Hematopoietic multipotent progenitor cell treated with erythropoietin and hydrocortisone succinate and interleukin-3 and kit ligand, for 17 days (in vitro differentiated cells): ENCODE data around the gene GLS.
"Not testable (repeated sequence)": the region's sequence is repeated elsewhere in the genome, so short reads cannot be mapped to it uniquely, and the experiment has no call there.

Experiments
- DNase-seq: peaks from one replicate; pipeline ENCODE4 v3.0.0-alpha.2; 2015; ENCODE audit warnings: low spot score

Gene GLS

DNA sequence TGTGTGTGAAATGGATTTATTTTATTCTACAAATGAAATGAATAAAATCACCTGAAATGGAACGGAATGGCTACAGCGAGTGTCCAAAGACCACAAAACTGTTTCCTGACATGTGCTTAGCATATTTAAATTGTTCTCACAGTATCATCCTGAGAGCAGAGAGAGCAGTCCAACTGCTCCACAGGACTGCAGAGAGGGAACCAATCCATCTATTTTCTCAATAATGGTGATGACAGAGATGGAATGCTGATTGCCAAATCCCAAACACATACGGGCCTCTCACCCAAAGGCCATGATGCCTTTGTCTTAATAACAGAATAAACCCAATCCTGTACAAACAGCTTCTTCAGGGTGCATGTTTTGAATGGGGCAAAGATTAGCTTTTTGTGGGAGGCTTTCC, 92.2 kb downstream of the GLS start:
- no peak for DNase-seq

DNA sequence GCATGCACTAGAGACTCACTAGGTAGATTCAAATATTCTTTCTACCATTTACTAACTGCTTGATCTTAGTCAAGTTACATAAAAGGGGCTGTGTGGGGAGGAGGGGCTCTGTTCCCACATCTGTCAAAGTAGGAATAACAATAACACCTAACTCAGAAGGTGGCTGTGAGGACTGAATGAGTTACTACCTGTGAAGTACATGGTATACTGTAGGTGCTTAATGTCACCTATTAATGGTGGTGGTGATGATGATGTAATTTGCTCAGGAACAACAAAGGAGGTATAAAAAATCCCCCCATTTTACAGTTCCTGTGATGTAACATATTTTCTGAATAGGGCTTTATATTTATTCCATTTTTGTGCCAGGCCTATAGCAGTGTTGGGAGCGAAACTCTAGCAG, 92.6 kb downstream of the GLS start:
- DNase-seq: no peak

DNA sequence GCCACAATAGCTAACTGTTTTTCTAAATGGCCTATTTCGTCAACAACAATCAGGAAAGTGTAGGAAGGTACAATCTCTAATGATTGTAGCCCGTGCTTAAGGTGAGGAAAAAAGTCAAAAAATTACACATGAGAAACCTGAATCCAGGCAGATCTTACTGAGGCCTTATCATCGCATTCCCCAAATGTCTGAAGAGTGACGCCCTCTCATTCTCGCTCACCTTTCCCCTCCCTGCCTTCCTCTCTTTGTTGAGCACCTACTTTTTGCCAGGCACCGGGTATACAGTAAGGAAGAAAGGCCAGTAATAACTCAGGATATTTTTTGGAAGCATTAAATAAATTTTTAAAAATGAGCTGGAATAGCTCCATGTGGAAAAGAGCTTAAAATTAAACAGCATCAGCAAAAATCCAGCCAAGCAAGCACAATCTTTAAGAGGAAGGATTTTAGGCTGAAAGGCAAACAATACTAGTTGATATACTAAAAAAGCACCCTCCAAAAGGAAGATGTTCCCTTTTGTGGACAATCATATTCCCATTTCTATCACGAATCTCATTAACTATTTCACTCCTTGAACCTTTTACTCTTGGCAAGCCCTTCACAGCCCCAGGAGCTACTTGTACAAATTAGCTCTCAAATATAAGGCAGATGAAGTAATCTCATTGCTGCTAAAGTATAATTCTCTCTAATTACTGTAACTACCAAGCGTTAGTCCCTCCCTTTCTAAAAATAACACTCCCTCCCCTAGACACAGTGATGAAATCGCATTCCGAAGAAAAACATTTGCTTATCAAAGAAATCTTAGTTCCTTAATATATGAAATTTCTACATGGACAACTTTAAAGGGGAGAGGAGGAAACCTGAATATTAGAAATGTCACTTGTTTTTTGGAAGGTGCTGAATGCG, 93.4 kb downstream of the GLS start:
- no peak for DNase-seq

DNA sequence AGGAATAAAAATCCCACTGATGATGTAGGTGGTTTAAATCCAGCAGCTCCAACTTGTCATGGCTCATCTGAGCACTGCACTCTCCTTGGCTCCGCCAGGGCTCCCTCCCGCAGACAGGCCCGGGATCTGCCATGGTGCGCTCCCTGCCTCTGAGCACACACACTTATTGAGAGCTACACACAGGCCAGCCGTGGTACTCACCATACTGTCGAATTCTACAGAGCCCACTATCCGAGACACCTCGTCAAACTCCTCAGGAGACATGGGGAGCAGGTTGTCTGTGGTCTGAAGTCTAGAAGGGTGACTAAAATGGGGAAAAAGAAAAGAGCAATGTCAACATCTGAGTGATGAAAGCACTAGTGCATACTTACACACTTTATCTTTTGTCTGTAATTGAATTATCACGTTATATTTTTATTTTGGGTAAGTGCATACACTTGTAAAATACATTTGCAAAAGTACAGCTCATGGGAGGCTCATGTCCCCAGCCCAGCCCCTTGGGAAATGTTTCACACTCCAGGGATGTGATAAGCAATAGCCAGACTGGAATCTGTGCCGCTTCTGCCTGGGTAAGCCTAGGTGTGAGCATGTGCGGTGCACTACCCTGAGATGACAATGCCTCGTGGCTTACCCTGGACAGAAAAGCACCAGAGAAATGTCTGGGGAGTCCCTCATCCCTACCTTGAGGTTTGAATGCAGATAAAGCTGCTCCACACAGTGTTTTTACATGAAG, 94.2 kb downstream of the GLS start:
- no peak for DNase-seq

DNA sequence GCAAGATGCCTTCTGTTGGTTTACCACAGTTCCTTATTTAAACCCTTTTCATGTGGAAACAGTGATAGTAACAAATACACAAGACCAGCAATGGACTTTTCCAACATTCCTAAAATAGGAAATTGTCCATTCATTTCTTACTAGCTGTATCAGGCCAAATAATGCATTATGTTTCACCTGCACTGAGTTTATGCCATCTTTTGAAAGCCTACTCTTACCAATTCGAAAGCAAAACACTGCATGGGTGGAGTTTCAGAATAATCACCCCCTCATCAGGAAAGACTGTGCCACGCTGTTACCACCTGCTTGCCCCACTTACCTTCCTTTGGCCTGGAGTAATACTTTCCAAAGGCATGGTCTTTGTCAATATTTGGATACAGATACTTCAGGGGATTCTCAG, 95.9 kb downstream of the GLS start:
- DNase-seq: no peak

DNA sequence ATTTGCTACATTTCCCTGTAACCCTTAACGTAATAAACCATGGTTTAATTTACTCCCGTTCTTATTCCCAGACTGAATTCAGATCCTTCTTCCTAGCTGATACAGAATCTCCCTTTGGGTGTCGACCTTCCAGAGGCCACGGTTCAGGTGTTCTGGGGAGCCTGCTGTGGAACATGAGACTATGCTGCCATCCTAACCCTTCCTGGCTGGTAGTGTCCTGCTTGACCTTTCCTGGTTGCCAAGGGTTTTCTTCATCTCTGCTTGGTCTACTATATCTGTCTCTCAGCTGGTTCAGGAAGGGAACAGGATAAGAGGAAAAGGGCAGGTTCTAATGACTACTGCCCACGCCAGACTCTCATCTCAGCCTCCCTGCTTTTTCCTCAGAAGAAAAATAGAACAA, 96.9 kb downstream of the GLS start:
- no peak for DNase-seq

DNA sequence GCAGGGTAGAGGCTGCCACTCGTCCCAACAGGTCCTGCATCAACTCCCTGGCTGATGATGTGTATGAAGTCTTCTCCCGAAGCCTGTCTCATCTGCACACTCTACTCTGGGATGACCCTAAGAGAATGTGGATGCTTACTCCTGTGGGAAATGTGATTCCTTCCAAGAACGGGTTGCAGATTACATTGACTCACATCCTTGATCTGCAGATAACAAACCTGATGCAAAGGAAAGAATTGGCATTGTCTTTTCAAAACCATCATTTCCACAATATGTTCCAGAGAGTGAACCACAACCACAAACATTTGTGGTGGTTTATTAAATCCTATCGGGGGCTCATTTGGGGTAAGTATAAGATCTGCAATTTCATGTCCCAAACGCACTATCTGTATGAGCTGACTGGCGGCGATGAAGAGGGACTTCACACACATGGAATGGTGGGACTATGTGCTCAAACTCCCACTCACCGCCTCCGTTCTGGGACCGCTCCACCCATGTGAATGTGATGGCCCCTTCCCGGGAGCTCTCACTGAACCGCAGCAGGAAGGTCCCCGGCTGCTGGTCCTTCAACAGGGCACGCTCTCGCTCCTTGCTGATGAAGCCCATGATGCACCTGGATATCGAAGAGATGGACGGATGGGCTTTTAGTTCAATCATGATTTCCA, 97.9 kb downstream of the GLS start:
- DNase-seq: no peak

DNA sequence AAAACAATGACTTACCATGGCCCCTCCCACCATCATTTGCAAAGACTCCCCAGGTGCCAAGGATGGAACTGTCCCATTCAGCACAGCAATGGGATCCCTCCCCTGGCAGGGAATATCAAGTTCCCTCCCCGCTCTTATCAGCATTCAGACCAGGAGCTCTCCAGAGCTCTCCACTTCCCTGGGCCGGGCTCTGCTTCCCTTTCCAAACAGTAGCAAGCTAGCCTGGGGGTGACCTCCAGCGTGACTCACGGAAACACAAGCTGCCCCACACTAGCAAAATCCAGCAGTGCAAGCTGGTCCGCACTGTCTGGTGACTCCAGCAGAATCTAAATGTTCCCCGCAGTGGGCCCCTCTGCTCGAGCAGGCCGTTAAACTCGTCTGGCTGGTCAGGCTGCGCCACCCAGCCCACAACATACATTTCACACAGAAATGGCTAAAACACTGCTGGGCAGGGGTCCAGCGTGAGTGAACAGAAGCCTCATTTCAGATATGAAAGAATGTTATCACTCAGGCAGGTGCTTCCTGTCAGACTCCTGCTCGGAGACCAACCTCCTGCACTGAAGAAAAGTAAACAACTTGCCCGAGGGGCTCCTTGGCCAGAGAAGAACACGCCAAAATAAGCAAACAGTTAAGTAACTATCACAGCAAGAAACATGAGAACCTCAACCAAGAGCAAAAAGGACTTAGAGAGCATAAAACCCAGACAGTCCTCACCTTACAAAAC, 99.4 kb downstream of the GLS start:
- no peak for DNase-seq

DNA sequence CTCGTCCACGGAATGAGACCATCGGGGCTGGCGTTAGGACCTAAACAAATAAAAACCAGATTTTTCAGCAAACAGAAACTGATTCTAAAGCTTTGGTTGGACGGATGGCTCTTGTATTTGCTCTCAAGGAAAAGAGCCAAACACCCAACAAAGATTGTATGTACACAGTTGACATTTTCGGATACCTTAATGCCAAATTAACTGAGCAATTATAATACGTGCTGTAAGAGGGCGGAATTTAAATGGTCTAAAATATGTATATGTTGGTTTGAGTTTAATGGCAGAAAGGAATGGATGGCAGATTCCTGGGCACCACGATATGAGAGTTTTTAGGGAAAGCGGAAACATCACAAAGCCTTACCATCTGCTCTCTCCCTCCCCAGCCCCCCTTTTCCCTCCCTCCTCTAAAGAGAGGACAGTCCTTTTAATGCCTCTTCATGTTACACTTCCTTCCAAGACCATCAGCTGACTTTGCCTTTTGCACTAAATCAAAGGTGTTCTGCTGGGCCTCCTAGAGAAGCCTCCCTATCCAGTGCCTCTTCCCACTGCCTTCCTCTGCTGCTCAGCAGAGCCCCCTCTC, 100.1 kb downstream of the GLS start:
- DNase-seq: no peak

DNA sequence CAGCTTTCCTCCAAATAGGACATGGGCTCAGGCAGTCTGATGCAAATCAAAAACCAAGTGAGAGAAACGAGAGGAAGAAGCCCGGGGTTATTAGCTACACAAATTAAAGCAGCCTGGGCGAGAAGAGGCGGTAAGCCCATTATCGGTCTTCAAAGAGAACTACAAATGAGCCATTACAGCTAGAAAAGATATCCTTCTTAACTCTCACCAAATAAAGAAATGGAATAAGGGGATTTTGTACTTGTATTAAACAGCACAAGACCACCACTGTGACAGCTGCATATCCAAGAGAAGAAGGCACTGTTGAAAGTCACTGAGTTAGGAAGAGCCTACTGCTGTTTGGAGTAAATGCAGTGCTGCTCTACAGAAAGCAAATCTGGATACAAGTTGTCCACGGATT, 100.7 kb downstream of the GLS start:
- no peak for DNase-seq

DNA sequence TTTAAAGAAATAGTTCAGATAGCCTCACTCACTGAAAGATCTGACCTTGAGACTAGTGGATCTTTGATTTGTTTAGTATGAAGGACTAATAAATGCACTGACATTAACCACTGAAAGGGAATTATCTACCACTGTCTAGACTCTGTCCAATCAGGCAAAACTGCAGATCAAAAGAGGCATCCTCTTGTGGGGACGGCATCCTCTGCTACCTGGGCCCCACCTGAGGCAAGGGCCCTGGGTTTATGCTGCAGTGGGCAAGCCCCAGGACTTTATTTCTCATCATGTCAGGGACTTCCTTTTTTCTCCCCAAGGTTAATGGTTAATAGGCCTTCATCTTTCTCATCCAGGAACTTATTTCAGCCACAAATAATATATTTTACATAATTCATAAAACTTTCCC, 101.1 kb downstream of the GLS start:
- no peak for DNase-seq

DNA sequence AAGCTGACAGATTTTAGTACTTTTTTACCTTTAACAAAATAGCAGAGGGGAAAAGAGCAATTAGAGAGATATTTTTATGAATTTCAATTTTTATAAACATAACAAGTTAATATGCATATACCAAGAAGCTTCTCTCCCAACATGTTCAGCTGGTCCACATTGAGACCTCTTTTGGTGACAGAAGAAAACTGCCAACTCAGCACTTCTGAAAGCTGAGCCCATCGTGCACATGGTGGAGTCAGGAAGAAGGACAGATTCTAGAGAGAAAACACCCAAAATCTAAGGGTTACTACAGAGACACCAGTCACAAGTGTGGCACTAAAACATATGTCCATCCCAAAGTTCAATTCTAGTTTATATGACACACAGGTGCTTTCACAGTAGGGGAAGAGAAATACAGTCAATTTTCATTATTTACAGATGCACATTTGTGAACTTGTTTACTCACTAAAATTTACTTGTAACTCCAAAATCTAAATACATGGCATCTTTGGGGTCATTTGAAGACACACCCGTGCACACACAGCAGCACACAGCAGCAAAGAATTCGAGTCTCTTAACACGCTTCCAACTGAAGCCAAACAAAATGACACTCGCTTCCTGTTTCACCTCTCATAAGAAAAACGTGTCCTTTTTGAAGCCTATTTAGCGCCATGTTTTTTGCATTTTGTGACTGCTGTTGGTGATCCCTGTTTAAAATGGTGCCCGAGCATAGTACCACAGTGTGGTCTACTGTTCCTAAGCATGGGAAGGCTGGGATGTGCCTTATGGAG, 101.8 kb downstream of the GLS start:
- DNase-seq: peak; percentile 13

DNA sequence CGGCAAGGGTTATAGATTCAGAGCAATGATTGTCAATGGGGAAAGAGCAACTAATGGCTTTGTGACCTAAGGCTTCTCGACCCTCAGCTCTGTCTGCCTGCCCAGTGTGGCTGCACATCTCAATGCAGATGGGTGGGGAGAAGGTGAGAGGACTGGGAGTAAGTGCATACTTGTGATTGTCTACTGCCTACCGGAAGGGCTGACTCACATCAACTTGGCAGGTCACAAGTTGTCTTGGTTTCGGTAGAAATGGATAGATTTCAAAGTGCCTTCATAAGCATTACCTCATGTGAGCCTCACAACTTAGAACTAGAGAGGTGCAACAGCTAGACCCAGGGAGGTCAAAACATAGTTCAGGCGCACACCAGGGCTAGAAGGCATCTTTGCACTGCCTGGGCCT, 104.0 kb downstream of the GLS start:
- no peak for DNase-seq

DNA sequence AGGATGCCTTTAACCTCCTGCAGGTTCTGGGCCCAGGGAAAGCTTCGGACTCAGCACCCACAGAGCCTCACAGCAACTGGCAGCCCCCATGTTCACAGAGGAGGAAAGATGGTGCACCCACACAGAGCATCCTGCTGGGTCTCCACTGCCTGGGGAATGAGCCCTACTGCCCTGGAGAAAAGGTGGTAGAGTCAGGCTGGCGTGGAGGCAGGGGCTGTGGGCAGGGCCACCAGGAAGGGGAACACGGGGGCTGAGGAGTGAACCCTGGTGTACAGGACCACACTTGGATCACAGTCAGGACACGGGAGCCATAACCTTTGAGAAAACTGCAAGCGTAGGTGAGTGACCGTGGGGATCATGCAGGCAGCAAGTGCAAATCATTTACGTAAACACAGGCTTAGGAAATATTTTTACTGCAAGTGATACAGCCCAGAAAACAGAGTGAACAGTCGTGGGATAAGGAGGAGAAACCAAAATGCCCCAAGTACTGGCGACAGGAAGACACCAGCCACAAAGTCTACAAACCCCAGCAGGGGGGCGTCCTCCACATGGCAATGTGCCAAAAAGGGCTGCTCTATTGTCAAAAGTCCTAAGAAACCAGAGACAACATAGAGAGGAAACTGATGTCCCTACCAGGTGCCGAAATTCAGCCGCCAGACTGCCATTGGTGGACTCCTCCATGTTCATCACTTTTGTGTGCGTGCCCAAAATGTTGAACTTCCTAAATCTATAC, 105.8 kb downstream of the GLS start:
- no peak for DNase-seq

DNA sequence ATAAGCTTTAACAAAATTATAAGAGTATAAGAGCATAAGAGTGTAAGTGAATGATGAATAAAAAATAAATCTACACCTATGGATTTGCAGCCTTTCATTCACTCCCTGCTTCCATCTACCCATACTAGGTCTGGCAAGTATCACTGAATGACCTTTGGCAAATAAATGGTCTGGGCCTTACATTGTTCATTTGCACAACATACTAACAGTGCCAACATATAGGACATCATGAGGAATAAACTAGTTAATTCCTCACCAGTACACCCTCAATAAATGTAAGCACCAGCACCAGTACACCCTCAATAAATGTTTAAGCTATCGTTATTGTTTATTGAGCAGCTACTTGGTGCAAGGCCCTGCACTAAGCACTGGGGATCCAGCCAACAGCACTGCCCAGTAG, 106.5 kb downstream of the GLS start:
- DNase-seq: no peak

DNA sequence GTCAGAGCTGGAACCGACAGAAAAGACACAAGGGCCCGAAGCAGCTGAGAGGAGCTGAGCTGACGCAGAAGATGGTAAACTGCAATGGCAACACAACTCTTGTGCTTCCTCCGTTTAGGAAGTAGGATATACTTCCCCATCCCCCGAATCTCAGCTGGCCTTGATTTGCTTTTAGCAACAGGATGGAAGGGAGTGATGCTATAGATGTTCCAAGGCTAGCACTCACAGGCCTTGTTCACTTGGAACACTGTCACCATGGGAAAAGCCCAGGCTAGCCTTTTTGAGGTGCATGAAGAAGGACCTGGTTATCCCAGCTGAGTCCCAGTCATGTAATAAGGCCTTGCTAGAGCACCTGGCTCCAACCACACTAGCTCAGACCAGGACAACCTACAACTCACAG, 107.3 kb downstream of the GLS start:
- no peak for DNase-seq

DNA sequence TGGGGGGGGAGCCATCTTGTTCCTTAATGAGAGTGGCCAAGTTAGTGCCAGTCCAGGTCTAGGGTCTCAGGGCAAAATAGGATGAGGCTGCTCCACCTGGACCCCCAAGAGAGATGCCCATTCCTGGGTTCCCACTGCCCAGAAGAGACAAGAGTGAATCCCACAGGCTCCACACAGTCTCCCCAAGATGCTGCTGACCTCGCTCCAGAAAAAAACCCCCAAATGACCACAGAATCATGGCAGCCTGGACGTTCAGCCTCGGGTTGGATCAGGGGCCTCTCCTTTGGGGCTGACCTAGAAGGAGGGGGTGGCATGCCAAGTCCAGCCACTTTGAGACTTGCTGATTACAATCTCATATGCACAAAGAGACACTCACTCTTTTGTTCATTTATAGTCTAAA, 108.3 kb downstream of the GLS start:
- no peak for DNase-seq

DNA sequence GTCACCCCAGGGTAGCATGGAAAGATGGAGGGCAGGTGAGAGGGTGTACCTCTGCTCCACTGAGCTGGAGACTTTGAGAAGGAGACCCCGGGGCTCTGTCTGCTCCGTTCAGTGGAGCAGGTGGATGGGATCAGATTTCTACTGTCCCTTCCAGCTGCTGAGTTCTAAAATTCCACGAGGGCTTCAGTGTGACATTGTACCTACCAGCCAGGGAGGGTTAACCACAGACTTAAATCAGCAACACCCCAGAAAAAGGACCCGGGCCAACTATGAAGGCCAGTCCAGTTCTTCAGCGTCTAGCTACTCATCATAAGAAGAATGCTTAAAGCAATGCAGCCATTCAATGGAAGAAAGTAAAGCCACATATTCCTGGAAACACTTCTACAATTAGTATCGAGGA, 109.5 kb downstream of the GLS start:
- DNase-seq: no peak

DNA sequence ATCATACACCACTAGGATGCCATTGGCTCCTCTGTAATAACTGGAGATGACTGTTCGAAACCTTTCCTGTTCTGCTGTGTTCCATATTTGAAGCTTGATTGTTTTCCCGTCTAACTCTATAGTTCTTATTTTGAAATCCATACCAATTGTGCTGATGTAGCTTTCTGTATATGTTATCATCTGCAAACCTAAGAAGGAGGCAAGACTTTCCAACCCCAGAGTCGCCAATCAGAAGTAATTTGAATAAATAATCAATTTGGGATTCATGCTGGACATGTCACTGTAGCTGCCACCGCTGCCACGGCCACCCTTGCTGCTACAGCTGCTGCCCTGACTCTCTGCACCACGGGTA, 112.6 kb downstream of the GLS start:
- no peak for DNase-seq

DNA sequence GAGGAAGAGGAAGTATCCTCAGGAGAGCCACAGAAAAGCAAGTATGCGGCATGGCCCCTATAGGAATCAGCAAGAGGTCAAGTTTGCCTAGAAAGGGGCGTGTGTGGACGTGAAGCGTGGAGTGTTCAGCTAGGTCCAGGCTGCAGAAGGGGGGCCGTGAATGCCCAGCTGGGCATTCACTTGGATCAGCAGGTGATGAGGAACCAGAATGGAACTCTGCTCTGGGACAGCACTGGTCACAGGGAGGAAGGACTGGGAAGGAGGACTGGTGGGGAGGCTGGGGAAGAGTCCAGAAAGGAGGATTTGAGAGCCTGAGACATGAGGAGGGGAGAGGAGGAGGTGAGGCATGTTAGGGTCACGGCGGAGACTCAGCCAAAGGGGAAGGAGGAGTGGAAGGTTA, 113.5 kb downstream of the GLS start:
- no peak for DNase-seq

DNA sequence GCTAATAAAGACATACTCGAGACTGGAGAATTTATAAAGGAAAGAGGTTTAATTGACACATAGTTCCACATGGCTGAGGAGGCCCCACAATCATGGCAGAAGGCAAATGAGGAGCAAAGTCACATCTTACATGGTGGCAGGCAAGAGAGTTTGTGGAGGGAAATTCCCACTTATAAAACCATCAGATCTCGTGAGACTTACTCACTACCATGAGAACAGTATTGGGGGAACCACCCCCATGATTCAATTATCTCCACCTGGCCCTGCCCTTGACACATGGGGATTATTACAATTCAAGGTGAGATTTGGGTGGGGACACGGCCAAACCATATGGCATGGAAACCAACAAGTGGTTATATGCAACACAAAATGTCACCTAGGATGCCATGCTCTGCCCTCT, 114.7 kb downstream of the GLS start:
- not testable (repeated sequence) for DNase-seq
